IMR-90 (cell line): ENCODE results near the gene GRID2IP. TPM values are rescaled to one million over a fixed set of nuclear protein-coding genes. Genes with fewer than 3 reads are reported as not detected.

Source experiments
- ATAC-seq: fragments of 200-7000 bp; cut with Tn5 transposase; 2 replicates; pipeline ENCODE4 v1.9.1; 2020; ENCODE audit warnings: low read depth, mild to moderate bottlenecking, moderate library complexity
- BruUV-seq: library from RNA; stranded (reverse); fragments of 400-500 nt; replicated peaks from 2 replicates; lab custom pipeline; 2021; lab: Mats Ljungman, UMichigan
- CTCF ChIA-PET: fragments of 300-600 bp; formaldehyde crosslinking; extraction: SDS; loops from one replicate; lab custom pipeline; 2021; ENCODE audit warnings: antibody characterized with exemption; lab: Yijun Ruan, JAX
- POLR2A ChIA-PET: fragments of 300-600 bp; sonication (Branson Sonifier 250); formaldehyde crosslinking; loops from one replicate; lab custom pipeline; 2022; ENCODE audit warnings: antibody characterized with exemption; ENCODE audit not compliant: unreplicated experiment; lab: Charles Lee
- DNase-seq: peaks from one replicate; pipeline ENCODE4 v3.0.0; 2013
- H2AFZ ChIP-seq: replicated peaks from 2 replicates; pipeline ENCODE3; 2013; ENCODE audit warnings: low read length, mild to moderate bottlenecking; ENCODE audit not compliant: poor library complexity
- H2AK5ac ChIP-seq: 2 replicates; pipeline ENCODE4 v1.6.1; 2013; ENCODE audit warnings: low read depth, low read length, inconsistent platforms
- H2AK9ac ChIP-seq: replicated peaks from 2 replicates; pipeline ENCODE3; 2013; ENCODE audit warnings: mild to moderate bottlenecking, low read depth, low read length, moderate library complexity; ENCODE audit not compliant: poor library complexity
- H2BK120ac ChIP-seq: 2 replicates; pipeline ENCODE4 v1.6.1; 2013; ENCODE audit warnings: low read depth, low read length, inconsistent platforms
- H2BK15ac ChIP-seq: 3 replicates; pipeline ENCODE4 v1.6.1; 2013; ENCODE audit warnings: low read depth, low read length, inconsistent platforms
- H2BK20ac ChIP-seq: 2 replicates; pipeline ENCODE4 v1.6.1; 2013; ENCODE audit warnings: low read depth, mild to moderate bottlenecking, inconsistent platforms, low read length, moderate library complexity
- H2BK5ac ChIP-seq: 2 replicates; pipeline ENCODE4 v1.6.1; 2013; ENCODE audit warnings: mild to moderate bottlenecking, low read depth, low read length, inconsistent platforms; ENCODE audit not compliant: poor library complexity, severe bottlenecking
- H3K14ac ChIP-seq: replicated peaks from 2 replicates; pipeline ENCODE4 v1.6.1; 2013; ENCODE audit warnings: low read depth, low read length, inconsistent platforms
- H3K18ac ChIP-seq: 2 replicates; pipeline ENCODE4 v1.6.1; 2013; ENCODE audit warnings: low read depth, low read length, control low read depth
- H3K23ac ChIP-seq: 2 replicates; pipeline ENCODE4 v1.6.1; 2013; ENCODE audit warnings: low read depth, low read length, inconsistent platforms
- H3K27ac ChIP-seq: 2 replicates; pipeline ENCODE4 v1.5.1; 2013; ENCODE audit warnings: mild to moderate bottlenecking, control low read depth, low read length; ENCODE audit not compliant: insufficient read depth
- H3K27me3 ChIP-seq: 2 replicates; pipeline ENCODE4 v1.6.1; 2013; ENCODE audit warnings: low read length; ENCODE audit not compliant: control insufficient read depth, insufficient read depth
- H3K36me3 ChIP-seq: 2 replicates; pipeline ENCODE4 v1.6.1; 2013; ENCODE audit warnings: low read length, mixed read lengths; ENCODE audit not compliant: control insufficient read depth, insufficient read depth
- H3K4ac ChIP-seq: 2 replicates; pipeline ENCODE4 v1.6.1; 2013; ENCODE audit warnings: low read depth, low read length, inconsistent platforms
- H3K4me1 ChIP-seq: 2 replicates; pipeline ENCODE4 v1.6.1; 2013; ENCODE audit warnings: low read length, mixed read lengths; ENCODE audit not compliant: control insufficient read depth, insufficient read depth
- H3K4me2 ChIP-seq: 2 replicates; pipeline ENCODE4 v1.6.1; 2013; ENCODE audit warnings: low read depth, mild to moderate bottlenecking, control low read depth, low read length, moderate library complexity
- H3K4me3 ChIP-seq: 2 replicates; pipeline ENCODE4 v1.5.1; 2013; ENCODE audit warnings: low read depth, mild to moderate bottlenecking, control low read depth, low read length, moderate library complexity; ENCODE audit not compliant: insufficient read depth
- H3K56ac ChIP-seq: 2 replicates; pipeline ENCODE4 v1.6.1; 2013; ENCODE audit warnings: low read length, inconsistent platforms; ENCODE audit not compliant: insufficient read depth; ENCODE audit errors: extremely low read depth
- H3K79me1 ChIP-seq, 2 experiments: 2 replicates each; pipeline ENCODE4 v1.6.1; 2013; ENCODE audit warnings: low read length in 2 of 2, inconsistent platforms in 1 of 2, low read depth in 1 of 2
- H3K9ac ChIP-seq: 2 replicates; pipeline ENCODE4 v1.6.1; 2013; ENCODE audit warnings: low read depth, low read length, control low read depth
- H3K9me1 ChIP-seq: 2 replicates; pipeline ENCODE4 v1.6.1; 2013; ENCODE audit warnings: low read length, inconsistent platforms; ENCODE audit not compliant: insufficient read depth
- H3K9me3 ChIP-seq: 2 replicates; pipeline ENCODE4 v1.6.1; 2013; ENCODE audit warnings: low read length; ENCODE audit not compliant: control insufficient read depth, insufficient read depth
- H4K20me1 ChIP-seq: 2 replicates; pipeline ENCODE4 v1.6.1; 2013; ENCODE audit warnings: low read length, inconsistent platforms; ENCODE audit not compliant: insufficient read depth
- H4K5ac ChIP-seq: 2 replicates; pipeline ENCODE4 v1.6.1; 2013; ENCODE audit warnings: mild to moderate bottlenecking, low read depth, low read length, control low read depth
- H4K8ac ChIP-seq, 2 experiments: 2 replicates each; pipeline ENCODE4 v1.6.1; 2013; ENCODE audit warnings: low read depth in 2 of 2, low read length in 2 of 2, control low read depth in 1 of 2, inconsistent platforms in 1 of 2
- H4K91ac ChIP-seq: 2 replicates; pipeline ENCODE4 v1.6.1; 2013; ENCODE audit warnings: low read depth, low read length, inconsistent platforms; ENCODE audit not compliant: insufficient read depth
- CTCF ChIP-seq: conservative IDR thresholded peaks from 2 replicates; pipeline ENCODE4 v1.5.1; 2012; ENCODE audit warnings: mild to moderate bottlenecking, low read depth, low read length, improper control_type of control experiment
- ELK1 ChIP-seq: fragments of 150-350 bp; IDR thresholded peaks from 2 replicates; pipeline ENCODE4 v1.6.1; 2016; ENCODE audit warnings: low read depth, mild to moderate bottlenecking, low read length, moderate library complexity, borderline replicate concordance
- MAFK ChIP-seq: IDR thresholded peaks from 2 replicates; pipeline ENCODE4 v1.6.1; 2012; ENCODE audit warnings: low read depth, low read length, improper control_type of control experiment
- MAZ ChIP-seq: IDR thresholded peaks from 2 replicates; pipeline ENCODE4 v1.6.1; 2012; ENCODE audit warnings: low read depth, mild to moderate bottlenecking, low read length, improper control_type of control experiment, moderate library complexity, borderline replicate concordance
- MXI1 ChIP-seq: IDR thresholded peaks from 2 replicates; pipeline ENCODE4 v1.6.1; 2012; ENCODE audit warnings: low read depth, mild to moderate bottlenecking, low read length, moderate library complexity, borderline replicate concordance
- RFX5 ChIP-seq: IDR thresholded peaks from 2 replicates; pipeline ENCODE4 v1.8.0; 2012; ENCODE audit warnings: low read depth, mild to moderate bottlenecking, low read length, moderate library complexity
- USF2 ChIP-seq: fragments of 150-350 bp; IDR thresholded peaks from 2 replicates; pipeline ENCODE4 v1.6.1; 2017; ENCODE audit warnings: mild to moderate bottlenecking, antibody characterized with exemption, low read length, low read depth
- WGBS, 2 experiments: methylation state at CpG; one replicate each; pipeline versions ENCODE4 v1.1.5 to v1.1.7; 2013; ENCODE audit warnings: missing lambda C conversion rate in 2 of 2; ENCODE audit not compliant: insufficient read length in 1 of 2; ENCODE audit errors: extremely low coverage in 2 of 2; 5-methylcytosine and 5-hydroxymethylcytosine counted together
- dilution Hi-C: fragments of 300-500 bp; cut with HindIII; formaldehyde crosslinking; loops from one replicate; pipeline ENCODE4 v1.14.3; 2018; ENCODE audit warnings: low sequenced_read_pairs; ENCODE audit not compliant: unreplicated experiment
- in situ Hi-C: fragments of 300-500 bp; cut with MboI; formaldehyde crosslinking; loops from 3 replicates; pipeline ENCODE4 v1.14.3; 2019; ENCODE audit warnings: low sequenced_read_pairs, inconsistent platforms, mixed read lengths
- intact Hi-C: fragments of 100-400 bp; cut with micrococcal nuclease; formaldehyde crosslinking; loops from 2 replicates; pipeline ENCODE4 v1.10.0; 2022
- polyA plus RNA-seq, 3 experiments: library from polyadenylated mRNA; depleted of rRNA; stranded (reverse); fragments of >200 nt; gene quantifications; 2 replicates each; pipeline ENCODE4 v1.2.3, GENCODE V29; 2012; ENCODE audit warnings: low replicate concordance in 1 of 3
- total RNA-seq: library from RNA; depleted of rRNA; stranded (reverse); fragments of >200 nt; gene quantifications from 2 replicates; pipeline ENCODE4 v1.2.3, GENCODE V29; 2012

The GRID2IP gene
- total and polyA plus RNA-seq, 2 of the 4 experiments (the other 2 are of a cell fraction) = not detected

- in situ Hi-C loops (no loop called here), dilution Hi-C loops (no loop called here)
- CTCF ChIA-PET = no interaction called here
Observed at GRCh38 chr7:6563936-6564770, 12.9 kb upstream of the GRID2IP start.

More at GRCh38 chr7:6563936-6564770, 12.9 kb upstream of the GRID2IP start:
- H4K8ac ChIP-seq = no peak overlapping the region
- H2AK5ac ChIP-seq = no peak overlapping the region
- H2BK15ac ChIP-seq = no peak overlapping the region
- no peaks in the 10 kb centered on the region for H3K36me3 ChIP-seq
- H4K5ac ChIP-seq = no peak overlapping the region
- TF ChIP-seq RFX5 (no peak), MXI1 (no peak), CTCF (no peak), ELK1 (no peak), MAZ (no peak), USF2 (no peak), MAFK (no peak)
- no peak overlapping the region for H3K9ac ChIP-seq
- H3K9me3 ChIP-seq = no peaks in the 10 kb centered on the region
- H3K14ac ChIP-seq = no peak overlapping the region
- no peaks in the 10 kb centered on the region for H3K79me1 ChIP-seq
- H3K27ac ChIP-seq = no peak overlapping the region
- H3K9me1 ChIP-seq = no peaks in the 10 kb centered on the region
- H3K4me3 ChIP-seq = no peak overlapping the region
- H4K91ac ChIP-seq = no peak overlapping the region
- no CpG with 5 or more reads among the region's 12 CpGs for WGBS, 2 experiments
- POLR2A ChIA-PET = no interaction called here
- H2AK9ac ChIP-seq = no peak overlapping the region
- DNase-seq (no peak), ATAC-seq (no peak)
- no peak overlapping the region for H3K4me2 ChIP-seq
- H2AFZ ChIP-seq = no peak overlapping the region
- intact Hi-C loops = loop anchor here (2.0 kb wide), 1 partner anchor 73 kb away; no protein-coding TSS in a partner anchor
- peaks cover 2% of the 10 kb centered on the region; the same call in 1 of the 2 replicates for H3K27me3 ChIP-seq
- no peak overlapping the region for H3K23ac ChIP-seq
- H4K20me1 ChIP-seq = no peaks in the 10 kb centered on the region
- H2BK20ac ChIP-seq = no peak overlapping the region
- H3K18ac ChIP-seq = no peak overlapping the region
- H3K4me1 ChIP-seq = no peaks in the 10 kb centered on the region
- H3K56ac ChIP-seq = no peak overlapping the region
- no peak overlapping the region for H2BK120ac ChIP-seq
- BruUV-seq = no TSS peak
- H2BK5ac ChIP-seq = no peak overlapping the region
- no peak overlapping the region for H3K4ac ChIP-seq
